SU-DHL-6 (cell line): ENCODE data around the gene SLC14A1.

Experiments used
- H2AFZ ChIP-seq: fragments of 200-600 bp; sonication (generic); 2 replicates; pipeline ENCODE4 v1.6.1; 2014; ENCODE audit warnings: low read depth, mild to moderate bottlenecking, moderate library complexity, mixed read lengths, antibody characterized with exemption, low read length; ENCODE audit not compliant: severe bottlenecking
- H3F3A ChIP-seq: fragments of 200-600 bp; shearing (Covaris generic); 2 replicates; pipeline ENCODE4 v1.6.0; 2016; ENCODE audit warnings: antibody characterized with exemption, mild to moderate bottlenecking; ENCODE audit not compliant: insufficient read depth
- H3K27ac ChIP-seq: fragments of 200-600 bp; sonication (generic); 2 replicates; pipeline ENCODE4 v1.5.1; 2016; ENCODE audit warnings: low read depth, mild to moderate bottlenecking, low read length, moderate library complexity, mixed read lengths
- H3K27me3 ChIP-seq: fragments of 200-600 bp; sonication (generic), shearing (Covaris generic); 2 replicates; pipeline ENCODE4 v1.6.0; 2014; ENCODE audit warnings: mild to moderate bottlenecking, low read length
- H3K36me3 ChIP-seq: fragments of 200-600 bp; sonication (generic); 2 replicates; pipeline ENCODE4 v1.6.1; 2014; ENCODE audit warnings: mild to moderate bottlenecking, low read length, mixed read lengths
- H3K4me2 ChIP-seq: fragments of 300-600, 200-600 bp; shearing (Covaris generic), sonication (generic); 2 replicates; pipeline ENCODE4 v1.6.0; 2014; ENCODE audit warnings: low read length, low read depth, mild to moderate bottlenecking; ENCODE audit not compliant: poor library complexity, severe bottlenecking
- H3K4me3 ChIP-seq: fragments of 200-600 bp; sonication (generic); 2 replicates; pipeline ENCODE4 v1.5.1; 2014; ENCODE audit warnings: antibody characterized with exemption, low read length, mild to moderate bottlenecking, mixed read lengths; ENCODE audit not compliant: insufficient read depth, poor library complexity, severe bottlenecking
- H3K79me2 ChIP-seq: fragments of 200-600 bp; sonication (generic); 2 replicates; pipeline ENCODE4 v1.6.1; 2014; ENCODE audit warnings: mild to moderate bottlenecking, low read length, moderate library complexity; ENCODE audit not compliant: insufficient read depth
- H3K9ac ChIP-seq: fragments of 200-600 bp; sonication (generic); 2 replicates; pipeline ENCODE4 v1.7.0; 2014; ENCODE audit warnings: mild to moderate bottlenecking, low read length
- H3K9me2 ChIP-seq: fragments of 200-600 bp; sonication (generic); replicated peaks from 2 replicates; pipeline ENCODE4 v1.6.1; 2014; ENCODE audit warnings: low read length; ENCODE audit not compliant: insufficient read depth
- H3K9me3 ChIP-seq: fragments of 200-600 bp; sonication (generic); 2 replicates; pipeline ENCODE4 v1.6.1; 2014; ENCODE audit warnings: low read length, mixed read lengths; ENCODE audit not compliant: insufficient read depth
- H4K20me1 ChIP-seq: fragments of 200-600 bp; sonication (generic); 2 replicates; pipeline ENCODE4 v1.6.1; 2014; ENCODE audit warnings: low read depth, mild to moderate bottlenecking, antibody characterized with exemption, low read length, moderate library complexity, mixed read lengths
- CTCF ChIP-seq: fragments of 200-600 bp; sonication (generic); IDR thresholded peaks from one replicate; pipeline ENCODE4 v1.5.1; 2017; ENCODE audit warnings: antibody characterized with exemption, mild to moderate bottlenecking, low read length, moderate library complexity; ENCODE audit not compliant: insufficient read depth, poor library complexity, severe bottlenecking
- EZH2phosphoT487 ChIP-seq: fragments of 200-600 bp; sonication (generic), shearing (Covaris generic); conservative IDR thresholded peaks from 2 replicates; pipeline ENCODE4 v1.6.1; 2018; ENCODE audit warnings: mild to moderate bottlenecking, antibody characterized with exemption, low read length, moderate library complexity, mixed read lengths

SLC14A1 gene

GRCh38 chr18:45723567-45724355 is at the start of gene SLC14A1:
TSS of gene SLC14A1 (plus strand) at chr18:45724181. CDS start at chr18:45730321, 6,140 bp downstream.
- Histone ChIP-seq H4K20me1 (no peaks in the 10 kb centered on the region), H2AFZ (no peak within 1 kb of the TSS), H3F3A (no peaks in the 10 kb centered on the region), H3K9ac (no peak within 1 kb of the TSS), H3K9me2 (no peaks in the 10 kb centered on the region), H3K4me3 (no peak within 1 kb of the TSS), H3K27me3 (no peaks in the 10 kb centered on the region), H3K4me2 (no peak within 1 kb of the TSS), H3K36me3 (no peaks in the 10 kb centered on the region), H3K9me3 (no peaks in the 10 kb centered on the region), H3K27ac (no peak within 1 kb of the TSS), H3K79me2 (no peaks in the 10 kb centered on the region)
- no peak for TF ChIP-seq CTCF
- TF ChIP-seq EZH2phosphoT487 = no peak

- Histone ChIP-seq H4K20me1 (no peaks in the 10 kb centered on the region), H3K4me2 (no peak overlapping the region), H2AFZ (no peak overlapping the region), H3F3A (no peaks in the 10 kb centered on the region), H3K9me2 (no peaks in the 10 kb centered on the region), H3K9me3 (no peaks in the 10 kb centered on the region), H3K27me3 (no peaks in the 10 kb centered on the region), H3K9ac (no peak overlapping the region), H3K4me3 (no peak overlapping the region), H3K27ac (no peak overlapping the region), H3K36me3 (no peaks in the 10 kb centered on the region), H3K79me2 (no peaks in the 10 kb centered on the region)
- TF ChIP-seq EZH2phosphoT487 (no peak), CTCF (no peak)
Measured at GRCh38 chr18:45677276-45677807, 46.6 kb upstream of the SLC14A1 start.

GRCh38 chr18:45678441-45678840 is 45.5 kb upstream of the SLC14A1 start:
- Histone ChIP-seq H4K20me1 (no peaks in the 10 kb centered on the region), H3K36me3 (no peaks in the 10 kb centered on the region), H3K9ac (no peak overlapping the region), H2AFZ (no peak overlapping the region), H3K27ac (no peak overlapping the region), H3K27me3 (no peaks in the 10 kb centered on the region), H3K9me2 (no peaks in the 10 kb centered on the region), H3K79me2 (no peaks in the 10 kb centered on the region), H3F3A (no peaks in the 10 kb centered on the region), H3K9me3 (no peaks in the 10 kb centered on the region), H3K4me2 (no peak overlapping the region), H3K4me3 (no peak overlapping the region)
- TF ChIP-seq EZH2phosphoT487 = no peak
- no peak for TF ChIP-seq CTCF
